Measurements from ENCODE around the gene RAB11FIP4.

RAB11FIP4 gene

GRCh38 chr17:31488982-31489294 lies 97.5 kb downstream of the RAB11FIP4 start:
- no peak for DNase-seq

- no peak for DNase-seq
These were observed 98.0 kb downstream of the RAB11FIP4 start for GRCh38 chr17:31489295-31490018.

- DNase-seq, result no peak
These were observed 98.7 kb downstream of the RAB11FIP4 start for GRCh38 chr17:31490019-31490650.

GRCh38 chr17:31490671-31491375 lies 99.3 kb downstream of the RAB11FIP4 start:
- no peak for DNase-seq

- no peak for DNase-seq
These were observed 100.1 kb downstream of the RAB11FIP4 start for GRCh38 chr17:31491376-31492131.

GRCh38 chr17:31492206-31492605 lies 100.7 kb downstream of the RAB11FIP4 start:
- no peak for DNase-seq

GRCh38 chr17:31492880-31493655 lies 101.6 kb downstream of the RAB11FIP4 start:
- DNase-seq, result peak; percentile 82

- DNase-seq, result no peak
These were observed 102.2 kb downstream of the RAB11FIP4 start for GRCh38 chr17:31493656-31494155.

- peak; percentile 76 for DNase-seq
These were observed 103.0 kb downstream of the RAB11FIP4 start for GRCh38 chr17:31494259-31495021.

- no peak for DNase-seq
These were observed 103.8 kb downstream of the RAB11FIP4 start for GRCh38 chr17:31495022-31495885.

GRCh38 chr17:31496097-31496496 lies 104.6 kb downstream of the RAB11FIP4 start:
- DNase-seq, result no peak

GRCh38 chr17:31496601-31497000 lies 105.1 kb downstream of the RAB11FIP4 start:
- DNase-seq, result no peak

- no peak for DNase-seq
These were observed 106.0 kb downstream of the RAB11FIP4 start for GRCh38 chr17:31497431-31497830.

GRCh38 chr17:31497994-31498826 lies 106.7 kb downstream of the RAB11FIP4 start:
- no peak for DNase-seq

GRCh38 chr17:31499771-31500554 lies 108.5 kb downstream of the RAB11FIP4 start:
- DNase-seq, result no peak

GRCh38 chr17:31506517-31506916 lies 115.0 kb downstream of the RAB11FIP4 start:
- DNase-seq, result no peak

- peak; percentile 68 for DNase-seq
These were observed 117.0 kb downstream of the RAB11FIP4 start for GRCh38 chr17:31508288-31509094.
